ENCODE results near the gene FCMR.
A peak's percentile ranks its signal among the peaks of the same experiment; 100 is the strongest.

FCMR gene

GRCh38 chr1:206875752-206876377 is 45.9 kb downstream of the FCMR start:
- no peak for DNase-seq (ENCODE audit: low read depth)
- TF ChIP-seq, protein P1, sequence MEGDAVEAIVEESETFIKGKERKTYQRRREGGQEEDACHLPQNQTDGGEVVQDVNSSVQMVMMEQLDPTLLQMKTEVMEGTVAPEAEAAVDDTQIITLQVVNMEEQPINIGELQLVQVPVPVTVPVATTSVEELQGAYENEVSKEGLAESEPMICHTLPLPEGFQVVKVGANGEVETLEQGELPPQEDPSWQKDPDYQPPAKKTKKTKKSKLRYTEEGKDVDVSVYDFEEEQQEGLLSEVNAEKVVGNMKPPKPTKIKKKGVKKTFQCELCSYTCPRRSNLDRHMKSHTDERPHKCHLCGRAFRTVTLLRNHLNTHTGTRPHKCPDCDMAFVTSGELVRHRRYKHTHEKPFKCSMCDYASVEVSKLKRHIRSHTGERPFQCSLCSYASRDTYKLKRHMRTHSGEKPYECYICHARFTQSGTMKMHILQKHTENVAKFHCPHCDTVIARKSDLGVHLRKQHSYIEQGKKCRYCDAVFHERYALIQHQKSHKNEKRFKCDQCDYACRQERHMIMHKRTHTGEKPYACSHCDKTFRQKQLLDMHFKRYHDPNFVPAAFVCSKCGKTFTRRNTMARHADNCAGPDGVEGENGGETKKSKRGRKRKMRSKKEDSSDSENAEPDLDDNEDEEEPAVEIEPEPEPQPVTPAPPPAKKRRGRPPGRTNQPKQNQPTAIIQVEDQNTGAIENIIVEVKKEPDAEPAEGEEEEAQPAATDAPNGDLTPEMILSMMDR (IDR thresholded peaks at IDR 0.05; ENCODE audit: low read length, missing control alignments) = no peak
- no peak overlapping the region for H3K4me3 ChIP-seq (replicated peaks; ENCODE audit: low read depth, low read length)

DNA sequence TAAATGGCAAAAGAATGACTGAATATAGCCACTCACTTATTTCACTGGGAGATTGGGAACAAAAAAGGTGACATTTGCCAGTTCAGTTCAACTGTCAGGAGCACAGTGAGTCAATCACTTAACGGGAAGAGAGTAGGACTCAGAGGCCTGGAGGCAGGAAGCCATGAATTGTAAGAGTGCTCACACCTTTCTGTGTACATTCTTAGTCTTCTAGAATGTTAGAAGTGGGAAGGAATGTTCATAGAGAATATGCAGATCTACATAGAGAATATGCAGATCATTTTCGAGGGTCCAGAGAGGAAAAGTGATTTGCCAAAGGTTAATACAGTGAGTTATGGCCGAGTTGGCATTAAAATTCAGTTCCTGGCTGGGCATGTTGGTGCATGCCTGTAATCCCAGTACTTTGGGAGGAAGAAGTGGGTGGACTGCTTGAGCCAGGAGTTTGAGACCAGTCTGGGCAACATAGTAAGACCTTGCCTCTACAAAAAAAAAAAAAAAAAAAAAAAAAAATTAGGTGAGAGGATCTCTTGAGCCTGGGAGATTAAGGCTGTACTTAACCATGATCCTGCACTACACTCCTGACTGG is 48.0 kb downstream of the FCMR start:
- no peak for DNase-seq (ENCODE audit: low read depth)
- no peak overlapping the region for H3K4me3 ChIP-seq (replicated peaks; ENCODE audit: low read depth, low read length)
- TF ChIP-seq, protein P1 (IDR thresholded peaks at IDR 0.05; ENCODE audit: low read length, missing control alignments) = no peak

DNA sequence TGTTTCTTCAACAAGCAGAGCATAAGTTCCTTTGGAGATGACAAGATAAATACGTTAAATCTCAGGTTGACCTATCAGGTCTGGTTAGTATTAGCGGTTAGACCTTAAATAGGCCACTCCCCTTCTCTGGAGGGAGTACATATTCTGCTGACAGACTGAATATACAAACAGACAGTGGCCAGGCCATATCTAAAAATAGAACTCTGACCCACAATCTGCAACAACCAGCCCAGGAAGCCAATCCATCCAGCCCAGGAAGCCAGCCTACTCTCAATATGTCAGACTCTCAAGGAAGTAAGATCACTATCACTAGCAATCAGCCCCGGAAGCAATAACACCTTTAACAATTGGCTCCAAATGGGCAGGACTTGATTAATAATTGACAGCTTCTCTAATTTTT is 49.6 kb downstream of the FCMR start:
- TF ChIP-seq, protein P1 (IDR thresholded peaks at IDR 0.05; ENCODE audit: low read length, missing control alignments) = no peak
- DNase-seq (ENCODE audit: low read depth) = no peak
- H3K4me3 ChIP-seq (replicated peaks; ENCODE audit: low read depth, low read length) = no peak overlapping the region

GRCh38 chr1:206868264-206868663 is 53.5 kb downstream of the FCMR start:
- no peak overlapping the region for H3K4me3 ChIP-seq (replicated peaks; ENCODE audit: low read depth, low read length)
- DNase-seq (ENCODE audit: low read depth) = no peak
- TF ChIP-seq, protein P1 (IDR thresholded peaks at IDR 0.05; ENCODE audit: low read length, missing control alignments) = no peak

- TF ChIP-seq, protein P1 (IDR thresholded peaks at IDR 0.05; ENCODE audit: low read length, missing control alignments) = no peak
- no peak for DNase-seq (ENCODE audit: low read depth)
- no peak overlapping the region for H3K4me3 ChIP-seq (replicated peaks; ENCODE audit: low read depth, low read length)
Measured at GRCh38 chr1:206867716-206868115, 54.0 kb downstream of the FCMR start.

GRCh38 chr1:206867239-206867638 is 54.5 kb downstream of the FCMR start:
- TF ChIP-seq, protein P1 (IDR thresholded peaks at IDR 0.05; ENCODE audit: low read length, missing control alignments) = no peak
- no peak overlapping the region for H3K4me3 ChIP-seq (replicated peaks; ENCODE audit: low read depth, low read length)
- no peak for DNase-seq (ENCODE audit: low read depth)

- TF ChIP-seq, protein P1 (IDR thresholded peaks at IDR 0.05; ENCODE audit: low read length, missing control alignments) = no peak
- peak; percentile 79 for DNase-seq (ENCODE audit: low read depth)
- H3K4me3 ChIP-seq (replicated peaks; ENCODE audit: low read depth, low read length) = no peak overlapping the region
Measured at GRCh38 chr1:206866062-206866461, 55.7 kb downstream of the FCMR start.
